ENCODE measurements around the gene CCDC87.

- TF ChIP-seq CTCF (IDR thresholded peaks at IDR 0.05) = no peak
- TF ChIP-seq ZFX (IDR thresholded peaks at IDR 0.05; ENCODE audit: borderline replicate concordance) = no peak
Observed at GRCh38 chr11:66548041-66548440, 44.8 kb downstream of the CCDC87 start.
